GM18517 (cell line): ENCODE results near the gene CACNB1.
"Not testable (repeated sequence)": the region's sequence is repeated elsewhere in the genome, so short reads cannot be mapped to it uniquely, and the experiment has no call there.

Source experiments
- ATAC-seq: cut with Tn5 transposase; IDR thresholded peaks from one replicate; pipeline ENCODE4 v1.9.1; 2021; ENCODE audit warnings: mild to moderate bottlenecking, moderate library complexity; ENCODE audit not compliant: unreplicated experiment

The CACNB1 gene

DNA sequence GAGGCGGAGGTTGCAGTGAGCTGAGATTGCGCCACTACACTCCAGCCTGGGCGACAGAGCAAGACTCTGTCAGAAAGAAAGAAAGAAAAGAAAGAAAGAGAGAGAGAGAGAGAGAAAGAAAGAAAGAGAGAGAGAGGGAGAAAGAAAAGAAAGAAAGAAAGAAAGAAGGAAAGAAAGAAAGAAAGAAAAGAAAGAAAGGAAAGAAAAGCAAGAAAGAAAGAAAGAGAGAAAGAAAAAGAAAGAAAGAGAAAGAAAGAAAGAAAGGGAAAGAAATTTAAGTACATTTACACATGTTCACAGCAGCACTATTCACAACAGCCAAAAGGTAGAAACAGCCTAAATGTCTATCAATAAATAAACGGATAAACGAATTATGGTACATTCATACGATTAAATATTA, 67.9 kb downstream of the CACNB1 start:
- ATAC-seq, result not testable (repeated sequence)

- no peak for ATAC-seq
Observed at GRCh38 chr17:39126436-39126835, 71.0 kb downstream of the CACNB1 start.

- ATAC-seq, result no peak
Observed at GRCh38 chr17:39125143-39125875, 72.2 kb downstream of the CACNB1 start.

- ATAC-seq, result no peak
Observed at GRCh38 chr17:39123627-39124026, 73.8 kb downstream of the CACNB1 start.
